Keratinocyte (primary cell): ENCODE results near the gene MALT1. TPM values are rescaled to one million over a fixed set of nuclear protein-coding genes. Genes with fewer than 3 reads are reported as not detected.

Experiments used
- DNase-seq: peaks from one replicate; pipeline ENCODE4 v3.0.0-alpha.2; 2011; ENCODE audit warnings: low read depth, missing footprints, low spot score
- FAIRE-seq: peaks from 2 replicates; lab custom pipeline; 2011; peaks lifted over from hg19 to GRCh38; lab: Jason Lieb, UNC
- H2AFZ ChIP-seq: 2 replicates; pipeline ENCODE4 v1.6.0; 2012; ENCODE audit warnings: low read length, control low read depth, inconsistent platforms; ENCODE audit not compliant: control insufficient read depth
- H3K27ac ChIP-seq: 2 replicates; pipeline ENCODE4 v1.5.1; 2011; ENCODE audit warnings: low read length; ENCODE audit not compliant: control insufficient read depth, insufficient read depth
- H3K27me3 ChIP-seq: 3 replicates; pipeline ENCODE4 v1.6.0; 2011; ENCODE audit warnings: low read length; ENCODE audit not compliant: control insufficient read depth, insufficient read depth; ENCODE audit errors: extremely low read depth
- H3K36me3 ChIP-seq, 2 experiments: 2 replicates in 1 of 2; 3 replicates in 1 of 2; pipeline ENCODE4 v1.5.1; 2011; ENCODE audit warnings: low read length in 2 of 2, mild to moderate bottlenecking in 1 of 2; ENCODE audit not compliant: control insufficient read depth in 2 of 2, insufficient read depth in 2 of 2; ENCODE audit errors: extremely low read depth in 1 of 2
- H3K4me1 ChIP-seq: 3 replicates; pipeline ENCODE4 v1.5.1; 2011; ENCODE audit warnings: low read length; ENCODE audit not compliant: control insufficient read depth, insufficient read depth; ENCODE audit errors: extremely low read depth
- H3K4me2 ChIP-seq: 3 replicates; pipeline ENCODE4 v1.6.0; 2011; ENCODE audit warnings: low read depth, low read length; ENCODE audit not compliant: control insufficient read depth, insufficient read depth; ENCODE audit errors: extremely low read depth
- H3K4me3 ChIP-seq, 3 experiments: fragments of 200-600 bp in 1 of 3; sonication (generic) in 1 of 3; 2 replicates in 2 of 3; 3 replicates in 1 of 3; pipeline ENCODE4 v1.5.1; 2011 to 2016; ENCODE audit warnings: low read length in 3 of 3, mild to moderate bottlenecking in 3 of 3, control low read depth in 2 of 3, inconsistent platforms in 1 of 3, low read depth in 1 of 3, mixed read lengths in 1 of 3, mixed run types in 1 of 3, moderate library complexity in 1 of 3; ENCODE audit not compliant: control insufficient read depth in 2 of 3, insufficient read depth in 2 of 3; ENCODE audit errors: extremely low read depth in 1 of 3
- H3K79me2 ChIP-seq: 2 replicates; pipeline ENCODE4 v1.6.0; 2012; ENCODE audit warnings: low read length; ENCODE audit not compliant: control insufficient read depth, insufficient read depth
- H3K9ac ChIP-seq: 3 replicates; pipeline ENCODE4 v1.6.0; 2011; ENCODE audit warnings: low read length; ENCODE audit not compliant: control insufficient read depth, insufficient read depth; ENCODE audit errors: extremely low read depth
- H3K9me1 ChIP-seq: 3 replicates; pipeline ENCODE4 v1.6.0; 2011; ENCODE audit warnings: low read length; ENCODE audit not compliant: control insufficient read depth, insufficient read depth; ENCODE audit errors: extremely low read depth
- H3K9me3 ChIP-seq: 2 replicates; pipeline ENCODE4 v1.5.1; 2012; ENCODE audit warnings: low read depth, low read length; ENCODE audit not compliant: control insufficient read depth
- H4K20me1 ChIP-seq: 3 replicates; pipeline ENCODE4 v1.6.0; 2011; ENCODE audit warnings: low read length; ENCODE audit not compliant: control insufficient read depth, insufficient read depth; ENCODE audit errors: extremely low read depth
- CTCF ChIP-seq, 3 experiments: IDR thresholded peaks in 1 of 3; conservative IDR thresholded peaks in 1 of 3; optimal IDR thresholded peaks in 1 of 3; 2 replicates in 2 of 3; 3 replicates in 1 of 3; pipeline versions ENCODE3 to v1.5.1; 2011; ENCODE audit warnings: low read length in 3 of 3, mild to moderate bottlenecking in 3 of 3, moderate library complexity in 2 of 3, control low read depth in 1 of 3, inconsistent platforms in 1 of 3; ENCODE audit not compliant: insufficient read depth in 2 of 3; ENCODE audit errors: extremely low read depth in 1 of 3
- EZH2 ChIP-seq: IDR thresholded peaks from one replicate; pipeline ENCODE4 v1.6.1; 2012; ENCODE audit warnings: inconsistent platforms, mild to moderate bottlenecking, low read length, moderate library complexity
- dilution Hi-C: fragments of 300-500 bp; cut with MboI; formaldehyde crosslinking; loops from one replicate; pipeline ENCODE4 v1.7.0; 2020; ENCODE audit warnings: low sequenced_read_pairs; ENCODE audit not compliant: extremely low pct_ligation_motif_present
- polyA plus RNA-seq, 5 experiments: library from polyadenylated mRNA; depleted of rRNA in 3 of 5; stranded (reverse) in 3 of 5; stranded (forward) in 1 of 5; unstranded in 1 of 5; fragments of >200 nt; gene quantifications; 1 replicate in 1 of 5; 2 replicates in 3 of 5; 3 replicates in 1 of 5; pipeline versions ENCODE4 v1.2.1 to v1.2.3, GENCODE V29; 2011 to 2012; ENCODE audit warnings: missing spikeins in 2 of 5, low read depth in 1 of 5, low replicate concordance in 1 of 5

Gene MALT1
- polyA plus RNA-seq, 1 donor (not counting 4 experiments of a cell fraction or from before 2014, with no cell fraction given) = 52.1 TPM

DNA sequence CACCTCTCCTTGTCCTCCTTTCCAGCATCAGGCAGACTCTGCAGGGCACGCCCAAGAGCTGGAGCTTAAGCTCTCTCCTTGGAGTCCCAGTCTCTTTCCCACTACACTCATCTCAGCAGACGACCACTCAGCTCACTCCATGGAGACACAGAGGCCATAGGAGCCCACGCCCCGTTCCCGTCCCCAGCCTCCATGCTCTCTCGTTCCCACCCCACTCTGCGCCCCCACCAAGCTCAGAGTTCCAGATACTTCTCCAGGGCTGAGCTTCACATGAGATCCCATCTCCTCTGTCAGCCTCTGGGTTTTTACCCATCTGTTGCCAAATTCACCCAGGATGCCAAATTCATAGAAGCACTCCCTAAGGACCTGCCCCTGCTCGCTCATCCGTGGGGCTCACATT is 87.3 kb downstream of the MALT1 start:
- dilution Hi-C loops = no loop called here
- no peak overlapping the region for H3K9ac ChIP-seq
- no peak for DNase-seq
- H3K4me3 ChIP-seq = no peak overlapping the region
- TF ChIP-seq EZH2 (no peak), CTCF (optimal IDR thresholded peaks at IDR 0.05 in 1 of 3, IDR thresholded peaks at IDR 0.05 in 1 of 3, conservative IDR thresholded peaks at IDR 0.05 in 1 of 3; ENCODE audit: extremely low read depth in 1 of 3, insufficient read depth in 2 of 3, low read length in 3 of 3) (no peak)
- H3K4me2 ChIP-seq = no peak overlapping the region
- no peaks in the 10 kb centered on the region for H3K36me3 ChIP-seq
- H3K27me3 ChIP-seq = peaks cover 6% of the 10 kb centered on the region
- H3K4me1 ChIP-seq = peaks cover 16% of the 10 kb centered on the region
- H2AFZ ChIP-seq = no peak overlapping the region
- no peaks in the 10 kb centered on the region for H4K20me1 ChIP-seq
- FAIRE-seq = no peak
- no peak overlapping the region for H3K27ac ChIP-seq
- no peaks in the 10 kb centered on the region for H3K79me2 ChIP-seq
- H3K9me3 ChIP-seq = no peaks in the 10 kb centered on the region
- no peaks in the 10 kb centered on the region for H3K9me1 ChIP-seq

DNA sequence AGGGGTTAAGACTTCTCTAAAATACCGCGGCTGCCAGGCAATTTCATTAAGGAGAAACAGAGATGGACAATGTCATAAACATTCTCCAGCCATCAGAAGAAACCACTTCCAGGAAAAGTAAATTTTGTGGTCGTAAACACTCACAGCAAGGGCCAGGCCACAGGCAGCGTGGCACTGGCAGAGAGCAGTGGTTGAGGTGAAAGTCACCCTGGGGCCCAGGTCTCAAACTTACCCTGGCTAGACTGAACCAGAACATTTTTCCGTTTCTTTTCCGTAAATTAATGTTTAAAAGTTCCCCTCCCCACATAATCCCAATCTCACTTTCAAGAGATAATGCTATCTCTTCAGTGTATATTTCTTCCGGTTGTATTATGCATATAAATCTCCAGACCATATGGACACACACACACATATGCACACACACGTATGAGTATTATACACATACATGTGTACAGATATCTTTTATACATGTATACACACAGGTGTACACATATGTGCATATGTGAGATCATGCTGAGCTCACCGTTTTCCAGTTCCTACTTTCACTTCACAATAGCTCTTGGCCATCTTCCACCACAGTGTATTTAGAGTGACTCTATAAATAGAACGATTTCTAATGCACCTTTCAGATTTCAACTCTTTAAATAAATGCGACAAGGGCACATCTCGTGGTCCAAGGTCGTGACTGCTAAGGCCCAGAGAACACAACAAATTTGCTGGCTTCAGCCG is 90.1 kb downstream of the MALT1 start:
- Histone ChIP-seq H2AFZ (no peak overlapping the region), H3K27me3 (peaks cover 13% of the 10 kb centered on the region), H3K79me2 (no peaks in the 10 kb centered on the region), H3K36me3 (no peaks in the 10 kb centered on the region), H4K20me1 (no peaks in the 10 kb centered on the region), H3K4me3 (no peak overlapping the region), H3K4me1 (no peaks in the 10 kb centered on the region), H3K9ac (no peak overlapping the region), H3K27ac (no peak overlapping the region), H3K4me2 (no peak overlapping the region), H3K9me3 (no peaks in the 10 kb centered on the region), H3K9me1 (no peaks in the 10 kb centered on the region)
- TF ChIP-seq CTCF (optimal IDR thresholded peaks at IDR 0.05 in 1 of 3, IDR thresholded peaks at IDR 0.05 in 1 of 3, conservative IDR thresholded peaks at IDR 0.05 in 1 of 3; ENCODE audit: extremely low read depth in 1 of 3, insufficient read depth in 2 of 3, low read length in 3 of 3) (no peak), EZH2 (no peak)
- dilution Hi-C loops = no loop called here
- no peak for DNase-seq
- no peak for FAIRE-seq
